PC-3 (cell line): ENCODE results near the gene NFIX.

Experiments
- CTCF ChIP-seq: fragments of 300-600 bp; sonication (generic); conservative IDR thresholded peaks from 2 replicates; pipeline ENCODE4 v1.5.1; 2017; ENCODE audit warnings: antibody characterized with exemption, low read depth, mild to moderate bottlenecking, low read length
- EZH2 ChIP-seq: fragments of 300-600 bp; sonication (generic); IDR thresholded peaks from one replicate; pipeline ENCODE4 v1.6.1; 2017; ENCODE audit warnings: antibody characterized with exemption, mild to moderate bottlenecking, low read length; ENCODE audit not compliant: unreplicated experiment
- EZH2phosphoT487 ChIP-seq: fragments of 300-600 bp; sonication (generic); IDR thresholded peaks from 2 replicates; pipeline ENCODE4 v1.6.1; 2018; ENCODE audit warnings: mild to moderate bottlenecking, antibody characterized with exemption, low read length, borderline replicate concordance

- no peak for TF ChIP-seq CTCF
- no peak for TF ChIP-seq EZH2
- TF ChIP-seq EZH2phosphoT487 = no peak
Measured at GRCh38 chr19:13121551-13122274, 126.4 kb downstream of the NFIX start.
